Epithelial cell of esophagus (primary cell): Measurements from ENCODE around the gene HECA.
A peak's percentile ranks its signal among the peaks of the same experiment; 100 is the strongest.

ENCODE experiments used
- DNase-seq: peaks from one replicate; pipeline ENCODE4 v3.0.0; 2010; ENCODE audit warnings: low read depth
- H3K4me3 ChIP-seq: 2 replicates; pipeline ENCODE4 v1.5.1; 2011; ENCODE audit warnings: mild to moderate bottlenecking, low read length, control low read depth
- CTCF ChIP-seq: IDR thresholded peaks from 2 replicates; pipeline ENCODE4 v1.5.1; 2011; ENCODE audit warnings: low read depth, mild to moderate bottlenecking, low read length, control low read depth, inconsistent platforms; ENCODE audit not compliant: insufficient read depth; ENCODE audit errors: missing control alignments

Gene HECA

GRCh38 chr6:139134817-139135577 is at the start of gene HECA:
TSS of gene HECA (plus strand) at chr6:139135080. CDS start at chr6:139135397, 317 bp downstream.
- no peak for TF ChIP-seq CTCF
- peak within 1 kb of the TSS; percentile 76 for H3K4me3 ChIP-seq
- DNase-seq, result peak; percentile 97

- no peak for DNase-seq
- H3K4me3 ChIP-seq, result no peak overlapping the region
- no peak for TF ChIP-seq CTCF
Observed at GRCh38 chr6:139091826-139092225, 43.1 kb upstream of the HECA start.

- DNase-seq, result no peak
- no peak for TF ChIP-seq CTCF
- no peak overlapping the region for H3K4me3 ChIP-seq
Observed at GRCh38 chr6:139099984-139100383, 34.9 kb upstream of the HECA start.

- H3K4me3 ChIP-seq, result no peak overlapping the region
- no peak for TF ChIP-seq CTCF
- DNase-seq, result no peak
Observed at GRCh38 chr6:139107051-139107450, 27.8 kb upstream of the HECA start.

- no peak for DNase-seq
- no peak for TF ChIP-seq CTCF
Observed at GRCh38 chr6:139108378-139108777, 26.5 kb upstream of the HECA start.

GRCh38 chr6:139109558-139109957 is 25.3 kb upstream of the HECA start:
- no peak for DNase-seq
- no peak for TF ChIP-seq CTCF
- no peak overlapping the region for H3K4me3 ChIP-seq

More at GRCh38 chr6:139108378-139108777, 26.5 kb upstream of the HECA start:
- no peak overlapping the region for H3K4me3 ChIP-seq

- DNase-seq, result peak; percentile 94
- no peak for TF ChIP-seq CTCF
- H3K4me3 ChIP-seq, result no peak overlapping the region
Observed at GRCh38 chr6:139112146-139112545, 22.7 kb upstream of the HECA start.
